ENCODE data around the gene SPPL3. TPM values are rescaled to one million over a fixed set of nuclear protein-coding genes. Genes with fewer than 3 reads are reported as not detected.

Gene SPPL3
- total and polyA plus RNA-seq, 4 donors = 14.2 to 52.3 (median 29.6) TPM

- ATAC-seq (ENCODE audit: insufficient read depth, low FRiP score) = peak; percentile 24
- no peak for TF ChIP-seq CTCF (IDR thresholded peaks at IDR 0.05; ENCODE audit: control extremely low read depth, extremely low read depth)
- no peak overlapping the region for H3K4me3 ChIP-seq
- peaks cover 0 to 11% (median 0%) of the 10 kb centered on the region in 5 donors for H3K4me1 ChIP-seq (ENCODE audit: control insufficient read depth in 5 of 5, insufficient read depth in 5 of 5, low read length in 5 of 5)
- peaks cover 14 to 27% (median 20%) of the 10 kb centered on the region in 4 donors for H3K36me3 ChIP-seq (ENCODE audit: control insufficient read depth in 4 of 4, insufficient read depth in 4 of 4, low read length in 4 of 4)
- peak; percentile 57 to 77 (median 66) for DNase-seq
- H3K27me3 ChIP-seq (ENCODE audit: control insufficient read depth in 3 of 3, insufficient read depth in 3 of 3, low read length in 2 of 3) = no peaks in the 10 kb centered on the region
- peak overlapping the region; percentile 43 to 65 for H3K27ac ChIP-seq (ENCODE audit: low read depth in 1 of 2, low read length in 1 of 2)
- no peaks in the 10 kb centered on the region for H3K9me3 ChIP-seq (ENCODE audit: control insufficient read depth in 4 of 4, insufficient read depth in 3 of 4, low read length in 3 of 4)
- peak overlapping the region; percentile 40 to 44 for H3K9ac ChIP-seq (ENCODE audit: insufficient read depth in 1 of 2, low read length in 2 of 2)
- 61 to 76% methylated on average over 9 of the region's 9 CpGs for WGBS, 2 donors
Observed at GRCh38 chr12:120761519-120761934, 142.6 kb downstream of the SPPL3 start.

GRCh38 chr12:120760349-120761254, 143.6 kb downstream of the SPPL3 start:
- Histone ChIP-seq H3K4me1 (ENCODE audit: control insufficient read depth in 5 of 5, insufficient read depth in 5 of 5, low read length in 5 of 5) (peaks cover 0 to 11% (median 0%) of the 10 kb centered on the region in 5 donors), H3K9me3 (ENCODE audit: control insufficient read depth in 4 of 4, insufficient read depth in 3 of 4, low read length in 3 of 4) (no peaks in the 10 kb centered on the region), H3K4me3 (no peak overlapping the region), H3K27ac (ENCODE audit: low read depth in 1 of 2, low read length in 1 of 2) (peak overlapping the region in 1 of 2 donors; percentile 65), H3K9ac (ENCODE audit: insufficient read depth in 1 of 2, low read length in 2 of 2) (peak overlapping the region in 1 of 2 donors; percentile 44), H3K27me3 (ENCODE audit: control insufficient read depth in 3 of 3, insufficient read depth in 3 of 3, low read length in 2 of 3) (no peaks in the 10 kb centered on the region), H3K36me3 (ENCODE audit: control insufficient read depth in 4 of 4, insufficient read depth in 4 of 4, low read length in 4 of 4) (peaks cover 8 to 20% (median 14%) of the 10 kb centered on the region in 4 donors)
- WGBS, 2 donors = 88 to 90% methylated on average over 21 of the region's 21 CpGs
- peak in 1 of 3 donors; percentile 34 for DNase-seq
- no peak for ATAC-seq (ENCODE audit: insufficient read depth, low FRiP score)
- no peak for TF ChIP-seq CTCF (IDR thresholded peaks at IDR 0.05; ENCODE audit: control extremely low read depth, extremely low read depth)

- no peaks in the 10 kb centered on the region for H3K9me3 ChIP-seq (ENCODE audit: control insufficient read depth in 4 of 4, insufficient read depth in 3 of 4, low read length in 3 of 4)
- peaks cover 0 to 11% (median 0%) of the 10 kb centered on the region in 5 donors for H3K4me1 ChIP-seq (ENCODE audit: control insufficient read depth in 5 of 5, insufficient read depth in 5 of 5, low read length in 5 of 5)
- DNase-seq = no peak
- ATAC-seq (ENCODE audit: insufficient read depth, low FRiP score) = no peak
- no peak overlapping the region for H3K4me3 ChIP-seq
- H3K36me3 ChIP-seq (ENCODE audit: control insufficient read depth in 4 of 4, insufficient read depth in 4 of 4, low read length in 4 of 4) = peaks cover 8 to 17% (median 14%) of the 10 kb centered on the region in 4 donors
- no peak overlapping the region for H3K9ac ChIP-seq (ENCODE audit: insufficient read depth in 1 of 2, low read length in 2 of 2)
- WGBS, 2 donors = 87 to 88% methylated on average over 26 to 27 of the region's 27 CpGs
- no peaks in the 10 kb centered on the region for H3K27me3 ChIP-seq (ENCODE audit: control insufficient read depth in 3 of 3, insufficient read depth in 3 of 3, low read length in 2 of 3)
- H3K27ac ChIP-seq (ENCODE audit: low read depth in 1 of 2, low read length in 1 of 2) = no peak overlapping the region
- TF ChIP-seq CTCF (IDR thresholded peaks at IDR 0.05; ENCODE audit: control extremely low read depth, extremely low read depth) = no peak
Observed at GRCh38 chr12:120759591-120760348, 144.4 kb downstream of the SPPL3 start.
